Neuronal stem cell (in vitro differentiated cells): ENCODE results near the gene NDRG2.

Source experiments
- DNase-seq: peaks from one replicate; pipeline ENCODE4 v3.0.0-alpha.2; 2013; ENCODE audit warnings: low spot score
- H2AFZ ChIP-seq: one replicate; pipeline ENCODE4 v1.6.1; 2013; ENCODE audit warnings: mild to moderate bottlenecking, low read length, inconsistent platforms
- H2AK5ac ChIP-seq: 2 replicates; pipeline ENCODE4 v1.6.1; 2013; ENCODE audit warnings: low read depth, mild to moderate bottlenecking, inconsistent platforms, low read length, moderate library complexity, mixed read lengths
- H2BK120ac ChIP-seq: 2 replicates; pipeline ENCODE4 v1.6.1; 2013; ENCODE audit warnings: low read depth, mild to moderate bottlenecking, inconsistent platforms, low read length, moderate library complexity, mixed read lengths
- H2BK12ac ChIP-seq: one replicate; pipeline ENCODE4 v1.6.1; 2013; ENCODE audit warnings: low read length, inconsistent platforms
- H2BK15ac ChIP-seq: 2 replicates; pipeline ENCODE4 v1.6.1; 2013; ENCODE audit warnings: mild to moderate bottlenecking, low read length, inconsistent platforms, mixed read lengths
- H2BK5ac ChIP-seq: one replicate; pipeline ENCODE4 v1.6.1; 2013; ENCODE audit warnings: inconsistent platforms, mild to moderate bottlenecking, low read length, moderate library complexity
- H3K14ac ChIP-seq: one replicate; pipeline ENCODE4 v1.6.1; 2013; ENCODE audit warnings: low read length, inconsistent platforms
- H3K18ac ChIP-seq: 2 replicates; pipeline ENCODE4 v1.6.1; 2013; ENCODE audit warnings: low read length, inconsistent platforms
- H3K23ac ChIP-seq: 2 replicates; pipeline ENCODE4 v1.6.1; 2013; ENCODE audit warnings: low read depth, mild to moderate bottlenecking, mixed read lengths, low read length, inconsistent platforms; ENCODE audit not compliant: poor library complexity
- H3K27ac ChIP-seq: replicated peaks from 3 replicates; pipeline ENCODE4 v1.5.1; 2013; ENCODE audit warnings: low read length, inconsistent platforms
- H3K27me3 ChIP-seq, 3 experiments: 2 replicates each; pipeline ENCODE4 v1.6.1; 2013; ENCODE audit warnings: low read length in 3 of 3, mild to moderate bottlenecking in 2 of 3, inconsistent platforms in 1 of 3, low read depth in 1 of 3, mixed read lengths in 1 of 3, moderate library complexity in 1 of 3; ENCODE audit not compliant: control insufficient read depth in 3 of 3, insufficient read depth in 3 of 3
- H3K36me3 ChIP-seq, 2 donors: replicated peaks in 1 of 2; 2 replicates each; pipeline ENCODE4 v1.6.1; 2013; ENCODE audit warnings: low read length in 2 of 2; ENCODE audit not compliant: control insufficient read depth in 2 of 2, insufficient read depth in 2 of 2
- H3K4ac ChIP-seq: 2 replicates; pipeline ENCODE4 v1.6.1; 2013; ENCODE audit warnings: inconsistent platforms, mild to moderate bottlenecking, low read length, moderate library complexity
- H3K4me1 ChIP-seq, 2 donors: 1 replicate in 1 of 2; 2 replicates in 1 of 2; pipeline ENCODE4 v1.6.1; 2013; ENCODE audit warnings: low read length in 2 of 2, low read depth in 1 of 2; ENCODE audit not compliant: control insufficient read depth in 2 of 2, insufficient read depth in 1 of 2
- H3K4me2 ChIP-seq: one replicate; pipeline ENCODE4 v1.6.1; 2013; ENCODE audit warnings: mild to moderate bottlenecking, low read length, inconsistent platforms; ENCODE audit not compliant: insufficient read depth, poor library complexity, severe bottlenecking
- H3K4me3 ChIP-seq, 2 donors: 2 replicates each; pipeline ENCODE4 v1.5.1; 2013; ENCODE audit warnings: low read length in 2 of 2, mild to moderate bottlenecking in 2 of 2, inconsistent platforms in 1 of 2, moderate library complexity in 1 of 2
- H3K79me1 ChIP-seq: one replicate; pipeline ENCODE4 v1.6.1; 2013; ENCODE audit warnings: low read depth, mild to moderate bottlenecking, inconsistent platforms, low read length, moderate library complexity
- H3K9ac ChIP-seq: one replicate; pipeline ENCODE4 v1.6.1; 2013; ENCODE audit warnings: mild to moderate bottlenecking, low read depth, low read length, inconsistent platforms; ENCODE audit not compliant: poor library complexity
- H3K9me3 ChIP-seq, 2 donors: replicated peaks in 1 of 2; 2 replicates each; pipeline versions ENCODE3 to v1.6.1; 2013; ENCODE audit warnings: low read length in 2 of 2, mild to moderate bottlenecking in 2 of 2, inconsistent platforms in 1 of 2, low read depth in 1 of 2, mixed read lengths in 1 of 2, moderate library complexity in 1 of 2; ENCODE audit not compliant: control insufficient read depth in 2 of 2, insufficient read depth in 1 of 2
- H4K8ac ChIP-seq: one replicate; pipeline ENCODE4 v1.6.1; 2013; ENCODE audit warnings: low read depth, mild to moderate bottlenecking, inconsistent platforms, low read length, moderate library complexity
- H4K91ac ChIP-seq: one replicate; pipeline ENCODE4 v1.6.1; 2013; ENCODE audit warnings: low read length, low read depth, mild to moderate bottlenecking, inconsistent platforms; ENCODE audit not compliant: poor library complexity
- WGBS, 2 donors: extraction: QIAGEN DNeasy Blood & Tissue Kit; methylation state at CpG; one replicate each; pipeline ENCODE4 v1.1.7; 2013; ENCODE audit warnings: missing lambda C conversion rate in 2 of 2, mixed read lengths in 1 of 2; ENCODE audit not compliant: insufficient read length in 2 of 2, insufficient replicate concordance in 1 of 2; ENCODE audit errors: extremely low coverage in 2 of 2; 5-methylcytosine and 5-hydroxymethylcytosine counted together

NDRG2 gene

GRCh38 chr14:20996521-20996920 is 28.3 kb downstream of the NDRG2 start:
- no peak overlapping the region for H4K8ac ChIP-seq
- H3K4me1 ChIP-seq: no peaks in the 10 kb centered on the region
- H4K91ac ChIP-seq: no peak overlapping the region
- no peaks in the 10 kb centered on the region for H3K79me1 ChIP-seq
- H3K27ac ChIP-seq: no peak overlapping the region
- no peak overlapping the region for H2BK12ac ChIP-seq
- no peaks in the 10 kb centered on the region for H3K9me3 ChIP-seq
- H3K4ac ChIP-seq: no peak overlapping the region
- no peak overlapping the region for H3K4me2 ChIP-seq
- peaks cover 34 to 63% of the 10 kb centered on the region in 2 donors for H3K36me3 ChIP-seq
- no peak overlapping the region for H2AK5ac ChIP-seq
- no peak overlapping the region for H3K23ac ChIP-seq
- H3K14ac ChIP-seq: no peak overlapping the region
- no peak overlapping the region for H2BK120ac ChIP-seq
- H3K18ac ChIP-seq: no peak overlapping the region
- no peaks in the 10 kb centered on the region for H3K27me3 ChIP-seq
- no CpG with 5 or more reads among the region's 14 CpGs for WGBS, 2 donors
- no peak overlapping the region for H2BK5ac ChIP-seq
- H2AFZ ChIP-seq: no peak overlapping the region
- H2BK15ac ChIP-seq: no peak overlapping the region
- H3K9ac ChIP-seq: no peak overlapping the region
- no peak overlapping the region for H3K4me3 ChIP-seq
- DNase-seq: no peak

GRCh38 chr14:20989787-20990600 is 34.9 kb downstream of the NDRG2 start, which contains the start of gene METTL17:
TSS of gene METTL17 (plus strand) at chr14:20989980. CDS start at chr14:20990003, 23 bp downstream.
- Histone ChIP-seq H3K79me1 (no peaks in the 10 kb centered on the region), H3K23ac (no peak within 1 kb of the TSS), H2AK5ac (peak within 1 kb of the TSS; percentile 77), H4K91ac (no peak within 1 kb of the TSS), H3K36me3 (peaks cover 21 to 40% of the 10 kb centered on the region in 2 donors), H3K27ac (peak within 1 kb of the TSS; percentile 62), H2BK5ac (peak within 1 kb of the TSS; percentile 42), H2BK12ac (peak within 1 kb of the TSS; percentile 52), H3K9me3 (no peaks in the 10 kb centered on the region), H3K18ac (peak within 1 kb of the TSS; percentile 70), H3K9ac (peak within 1 kb of the TSS; percentile 54), H3K4ac (peak within 1 kb of the TSS; percentile 32), H3K14ac (no peak within 1 kb of the TSS), H2AFZ (peak within 1 kb of the TSS; percentile 92), H4K8ac (no peak within 1 kb of the TSS), H3K27me3 (no peaks in the 10 kb centered on the region), H2BK120ac (no peak within 1 kb of the TSS), H3K4me1 (peaks cover 0 to 4% of the 10 kb centered on the region in 2 donors), H3K4me3 (peak within 1 kb of the TSS; percentile 86 to 95), H2BK15ac (peak within 1 kb of the TSS; percentile 84), H3K4me2 (peak within 1 kb of the TSS; percentile 70)
- no CpG with 5 or more reads among the region's 42 CpGs for WGBS, 2 donors
- peak; percentile 84 for DNase-seq

GRCh38 chr14:20989471-20989786 is 35.4 kb downstream of the NDRG2 start:
- H2AK5ac ChIP-seq: no peak overlapping the region
- H3K4me3 ChIP-seq: peak overlapping the region in 1 of 2 donors; percentile 95
- H2BK15ac ChIP-seq: no peak overlapping the region
- no peak overlapping the region for H4K8ac ChIP-seq
- no peak overlapping the region for H2BK120ac ChIP-seq
- H3K4ac ChIP-seq: no peak overlapping the region
- no peaks in the 10 kb centered on the region for H3K9me3 ChIP-seq
- no peaks in the 10 kb centered on the region for H3K79me1 ChIP-seq
- H2BK5ac ChIP-seq: no peak overlapping the region
- no peak overlapping the region for H3K14ac ChIP-seq
- H3K27me3 ChIP-seq: no peaks in the 10 kb centered on the region
- H3K4me2 ChIP-seq: no peak overlapping the region
- H4K91ac ChIP-seq: no peak overlapping the region
- WGBS, 2 donors: no CpG with 5 or more reads among the region's 11 CpGs
- peak overlapping the region; percentile 92 for H2AFZ ChIP-seq
- no peak overlapping the region for H3K23ac ChIP-seq
- H3K4me1 ChIP-seq: peaks cover 0 to 4% of the 10 kb centered on the region in 2 donors
- DNase-seq: no peak
- H3K27ac ChIP-seq: peak overlapping the region; percentile 62
- H2BK12ac ChIP-seq: no peak overlapping the region
- H3K36me3 ChIP-seq: peaks cover 15 to 34% of the 10 kb centered on the region in 2 donors
- no peak overlapping the region for H3K18ac ChIP-seq
- no peak overlapping the region for H3K9ac ChIP-seq

GRCh38 chr14:20988717-20989470 is 36.0 kb downstream of the NDRG2 start:
- no peak overlapping the region for H3K9ac ChIP-seq
- peak overlapping the region; percentile 84 for H2BK15ac ChIP-seq
- no peak for DNase-seq
- no peaks in the 10 kb centered on the region for H3K9me3 ChIP-seq
- H4K8ac ChIP-seq: no peak overlapping the region
- peak overlapping the region; percentile 77 for H2AK5ac ChIP-seq
- no peak overlapping the region for H2BK120ac ChIP-seq
- peaks cover 13 to 28% of the 10 kb centered on the region in 2 donors for H3K36me3 ChIP-seq
- peak overlapping the region; percentile 92 for H2AFZ ChIP-seq
- H3K4ac ChIP-seq: peak overlapping the region; percentile 32
- H3K14ac ChIP-seq: no peak overlapping the region
- H3K79me1 ChIP-seq: no peaks in the 10 kb centered on the region
- H3K23ac ChIP-seq: no peak overlapping the region
- peak overlapping the region; percentile 52 for H2BK12ac ChIP-seq
- peaks cover 0 to 4% of the 10 kb centered on the region in 2 donors for H3K4me1 ChIP-seq
- H3K18ac ChIP-seq: peak overlapping the region; percentile 70
- no CpG with 5 or more reads among the region's 15 CpGs for WGBS, 2 donors
- H3K4me3 ChIP-seq: peak overlapping the region in 1 of 2 donors; percentile 95
- peak overlapping the region; percentile 44 for H3K27ac ChIP-seq
- H3K27me3 ChIP-seq: no peaks in the 10 kb centered on the region
- no peak overlapping the region for H4K91ac ChIP-seq
- no peak overlapping the region for H3K4me2 ChIP-seq
- peak overlapping the region; percentile 42 for H2BK5ac ChIP-seq
